ENCODE measurements around the gene TFDP2.
A peak's percentile ranks its signal among the peaks of the same experiment; 100 is the strongest.

Gene TFDP2

GRCh38 chr3:141940194-141940776, 209.1 kb downstream of the TFDP2 start:
- CTCF ChIA-PET, result interaction anchor here (0.5 to 1.2 kb wide), 5 partner anchors 12 to 576 kb away, joined by 3 to 7 read pairs (median 4); no protein-coding TSS in a partner anchor
- H3K36me3 ChIP-seq (ENCODE audit: control insufficient read depth in 2 of 2, insufficient read depth in 1 of 2, low read length in 2 of 2), result no peaks in the 10 kb centered on the region
- POLR2A ChIA-PET, result interaction anchor here (0.7 to 0.9 kb wide), 2 partner anchors 21 to 65 kb away, joined by 3 read pairs; no protein-coding TSS in a partner anchor
- H3K27ac ChIP-seq (ENCODE audit: extremely low read depth, low read depth, low read length), result no peak overlapping the region
- peaks cover 7% of the 10 kb centered on the region; the same call in 1 of the 2 replicates for H3K4me1 ChIP-seq (ENCODE audit: control insufficient read depth, insufficient read depth, low read length)
- no peak overlapping the region for H3K4me3 ChIP-seq (ENCODE audit: low read depth, low read length)
- H3K9me3 ChIP-seq (ENCODE audit: control insufficient read depth, insufficient read depth, low read depth, low read length), result no peaks in the 10 kb centered on the region
- TF ChIP-seq ZNF776 (tag by site-specific recombination; IDR thresholded peaks at IDR 0.05; ENCODE audit: borderline replicate concordance), result no peak
- TF ChIP-seq ZNF501 (tag by site-specific recombination; IDR thresholded peaks at IDR 0.05), result no peak
- TF ChIP-seq ZNF660 (tag by site-specific recombination; IDR thresholded peaks at IDR 0.05), result peak; percentile 36; the same call in 1 of the 2 replicates
- no peak for TF ChIP-seq KLF7 (tag by site-specific recombination; IDR thresholded peaks at IDR 0.05; ENCODE audit: borderline replicate concordance)
- 0 out of 2 replicates have a peak, but pooled peaks have one; percentile 20 for TF ChIP-seq ZBTB48 (tag by site-specific recombination; IDR thresholded peaks at IDR 0.05)
- 0 out of 2 replicates have a peak, but pooled peaks have one; percentile 28 for TF ChIP-seq FEZF1 (tag by site-specific recombination; IDR thresholded peaks at IDR 0.05)
- no peak for TF ChIP-seq ZNF423 (tag by site-specific recombination; IDR thresholded peaks at IDR 0.05)
- peak; percentile 63 for TF ChIP-seq ZNF335 (tag by site-specific recombination; conservative IDR thresholded peaks at IDR 0.05)
- TF ChIP-seq ZNF670 (tag by site-specific recombination; IDR thresholded peaks at IDR 0.05; ENCODE audit: low read depth), result no peak
- TF ChIP-seq ZNF148 (tag by site-specific recombination; IDR thresholded peaks at IDR 0.05; ENCODE audit: borderline replicate concordance), result no peak
- 0 out of 2 replicates have a peak, but pooled peaks have one; percentile 13 for TF ChIP-seq ZNF366 (tag by site-specific recombination; conservative IDR thresholded peaks at IDR 0.05)
- TF ChIP-seq ZNF146 (tag by site-specific recombination; IDR thresholded peaks at IDR 0.05), result no peak
- TF ChIP-seq ZNF610 (tag by site-specific recombination; IDR thresholded peaks at IDR 0.05; ENCODE audit: borderline replicate concordance), result no peak
- TF ChIP-seq, protein P1, sequence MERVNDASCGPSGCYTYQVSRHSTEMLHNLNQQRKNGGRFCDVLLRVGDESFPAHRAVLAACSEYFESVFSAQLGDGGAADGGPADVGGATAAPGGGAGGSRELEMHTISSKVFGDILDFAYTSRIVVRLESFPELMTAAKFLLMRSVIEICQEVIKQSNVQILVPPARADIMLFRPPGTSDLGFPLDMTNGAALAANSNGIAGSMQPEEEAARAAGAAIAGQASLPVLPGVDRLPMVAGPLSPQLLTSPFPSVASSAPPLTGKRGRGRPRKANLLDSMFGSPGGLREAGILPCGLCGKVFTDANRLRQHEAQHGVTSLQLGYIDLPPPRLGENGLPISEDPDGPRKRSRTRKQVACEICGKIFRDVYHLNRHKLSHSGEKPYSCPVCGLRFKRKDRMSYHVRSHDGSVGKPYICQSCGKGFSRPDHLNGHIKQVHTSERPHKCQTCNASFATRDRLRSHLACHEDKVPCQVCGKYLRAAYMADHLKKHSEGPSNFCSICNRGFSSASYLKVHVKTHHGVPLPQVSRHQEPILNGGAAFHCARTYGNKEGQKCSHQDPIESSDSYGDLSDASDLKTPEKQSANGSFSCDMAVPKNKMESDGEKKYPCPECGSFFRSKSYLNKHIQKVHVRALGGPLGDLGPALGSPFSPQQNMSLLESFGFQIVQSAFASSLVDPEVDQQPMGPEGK (tag by site-specific recombination; IDR thresholded peaks at IDR 0.05), result 0 out of 2 replicates have a peak, but pooled peaks have one; percentile 14
- TF ChIP-seq, protein P2, sequence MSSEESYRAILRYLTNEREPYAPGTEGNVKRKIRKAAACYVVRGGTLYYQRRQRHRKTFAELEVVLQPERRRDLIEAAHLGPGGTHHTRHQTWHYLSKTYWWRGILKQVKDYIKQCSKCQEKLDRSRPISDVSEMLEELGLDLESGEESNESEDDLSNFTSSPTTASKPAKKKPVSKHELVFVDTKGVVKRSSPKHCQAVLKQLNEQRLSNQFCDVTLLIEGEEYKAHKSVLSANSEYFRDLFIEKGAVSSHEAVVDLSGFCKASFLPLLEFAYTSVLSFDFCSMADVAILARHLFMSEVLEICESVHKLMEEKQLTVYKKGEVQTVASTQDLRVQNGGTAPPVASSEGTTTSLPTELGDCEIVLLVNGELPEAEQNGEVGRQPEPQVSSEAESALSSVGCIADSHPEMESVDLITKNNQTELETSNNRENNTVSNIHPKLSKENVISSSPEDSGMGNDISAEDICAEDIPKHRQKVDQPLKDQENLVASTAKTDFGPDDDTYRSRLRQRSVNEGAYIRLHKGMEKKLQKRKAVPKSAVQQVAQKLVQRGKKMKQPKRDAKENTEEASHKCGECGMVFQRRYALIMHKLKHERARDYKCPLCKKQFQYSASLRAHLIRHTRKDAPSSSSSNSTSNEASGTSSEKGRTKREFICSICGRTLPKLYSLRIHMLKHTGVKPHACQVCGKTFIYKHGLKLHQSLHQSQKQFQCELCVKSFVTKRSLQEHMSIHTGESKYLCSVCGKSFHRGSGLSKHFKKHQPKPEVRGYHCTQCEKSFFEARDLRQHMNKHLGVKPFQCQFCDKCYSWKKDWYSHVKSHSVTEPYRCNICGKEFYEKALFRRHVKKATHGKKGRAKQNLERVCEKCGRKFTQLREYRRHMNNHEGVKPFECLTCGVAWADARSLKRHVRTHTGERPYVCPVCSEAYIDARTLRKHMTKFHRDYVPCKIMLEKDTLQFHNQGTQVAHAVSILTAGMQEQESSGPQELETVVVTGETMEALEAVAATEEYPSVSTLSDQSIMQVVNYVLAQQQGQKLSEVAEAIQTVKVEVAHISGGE (tag by site-specific recombination; conservative IDR thresholded peaks at IDR 0.05; ENCODE audit: low read depth), result peak; percentile 22; the same call in 1 of the 2 replicates
- no peak for TF ChIP-seq ZFP3 (tag by site-specific recombination; IDR thresholded peaks at IDR 0.05; ENCODE audit: low read depth)
- peak; percentile 32; the same call in 1 of the 2 replicates for TF ChIP-seq OSR2 (tag by site-specific recombination; IDR thresholded peaks at IDR 0.05)
- no peak for TF ChIP-seq ZNF280D (tag by site-specific recombination; IDR thresholded peaks at IDR 0.05)
- no peak for TF ChIP-seq ZNF664 (tag by site-specific recombination; IDR thresholded peaks at IDR 0.05)
- no peak for TF ChIP-seq ZNF350 (tag by site-specific recombination; IDR thresholded peaks at IDR 0.05)
- 0 out of 2 replicates have a peak, but pooled peaks have one; percentile 36 for TF ChIP-seq SP7 (tag by site-specific recombination; IDR thresholded peaks at IDR 0.05)
- TF ChIP-seq ZFHX2 (tag by site-specific recombination; conservative IDR thresholded peaks at IDR 0.05), result peak; percentile 33; the same call in 1 of the 2 replicates
- peak; percentile 37; the same call in 1 of the 2 replicates for TF ChIP-seq ZBTB17 (tag by site-specific recombination; IDR thresholded peaks at IDR 0.05)
- TF ChIP-seq ZNF585B (tag by site-specific recombination; IDR thresholded peaks at IDR 0.05), result no peak
